ENCODE measurements around the gene SCUBE1. TPM values are rescaled to one million over a fixed set of nuclear protein-coding genes. Genes with fewer than 3 reads are reported as not detected.

Gene SCUBE1
- total and polyA plus RNA-seq, 5 donors = 0.03 to 1.3 (median 0.33) TPM; not detected in 1

- 48% methylated on average over 7 of the region's 7 CpGs for WGBS
- intact Hi-C loops (cut with DNase I) = loop anchor here in 1 of 4 donors (10.0 kb wide), 1 partner anchor 67 kb away; no protein-coding TSS in a partner anchor
- Histone ChIP-seq H3K9me3 (ENCODE audit: control insufficient read depth, low read length) (no peaks in the 10 kb centered on the region), H3K4me1 (ENCODE audit: control insufficient read depth, insufficient read depth, low read length) (no peaks in the 10 kb centered on the region), H3K27me3 (ENCODE audit: control insufficient read depth, insufficient read depth) (no peaks in the 10 kb centered on the region), H3K4me3 (ENCODE audit: low read length) (no peak overlapping the region), H3K27ac (ENCODE audit: low read length) (no peak overlapping the region)
- DNase-seq (no peak), ATAC-seq (no peak)
These were observed 1.6 kb downstream of the SCUBE1 start for GRCh38 chr22:43341565-43341964.

- no peaks in the 10 kb centered on the region for H3K4me1 ChIP-seq (ENCODE audit: control insufficient read depth, insufficient read depth, low read length)
- 71% methylated on average over 15 of the region's 15 CpGs for WGBS
- intact Hi-C loops (cut with DNase I) = no loop called here
These were observed 4.3 kb downstream of the SCUBE1 start for GRCh38 chr22:43338766-43339345.

GRCh38 chr22:43337946-43338345, 5.2 kb downstream of the SCUBE1 start:
- DNase-seq (no peak), ATAC-seq (no peak)
- intact Hi-C loops (cut with DNase I) = no loop called here
- no peaks in the 10 kb centered on the region for H3K27me3 ChIP-seq (ENCODE audit: control insufficient read depth, insufficient read depth)
- H3K9me3 ChIP-seq (ENCODE audit: control insufficient read depth, low read length) = no peaks in the 10 kb centered on the region
- no peak overlapping the region for H3K27ac ChIP-seq (ENCODE audit: low read length)
- no peak overlapping the region for H3K4me3 ChIP-seq (ENCODE audit: low read length)
- H3K4me1 ChIP-seq (ENCODE audit: control insufficient read depth, insufficient read depth, low read length) = no peaks in the 10 kb centered on the region
- 68% methylated on average over 3 of the region's 3 CpGs for WGBS

More at GRCh38 chr22:43338766-43339345, 4.3 kb downstream of the SCUBE1 start:
- no peak overlapping the region for H3K27ac ChIP-seq (ENCODE audit: low read length)
- no peak for DNase-seq
- H3K9me3 ChIP-seq (ENCODE audit: control insufficient read depth, low read length) = no peaks in the 10 kb centered on the region
- ATAC-seq = no peak
- H3K27me3 ChIP-seq (ENCODE audit: control insufficient read depth, insufficient read depth) = no peaks in the 10 kb centered on the region
- no peak overlapping the region for H3K4me3 ChIP-seq (ENCODE audit: low read length)

- Histone ChIP-seq H3K4me1 (ENCODE audit: control insufficient read depth, insufficient read depth, low read length) (no peaks in the 10 kb centered on the region), H3K9me3 (ENCODE audit: control insufficient read depth, low read length) (no peaks in the 10 kb centered on the region), H3K27ac (ENCODE audit: low read length) (no peak overlapping the region), H3K4me3 (ENCODE audit: low read length) (no peak overlapping the region), H3K27me3 (ENCODE audit: control insufficient read depth, insufficient read depth) (no peaks in the 10 kb centered on the region)
- WGBS = 79% methylated on average over 11 of the region's 11 CpGs
- ATAC-seq (no peak), DNase-seq (no peak)
- intact Hi-C loops (cut with DNase I) = no loop called here
These were observed 5.8 kb downstream of the SCUBE1 start for GRCh38 chr22:43337385-43337784.

GRCh38 chr22:43334378-43334777, 8.8 kb downstream of the SCUBE1 start:
- H3K9me3 ChIP-seq (ENCODE audit: control insufficient read depth, low read length) = no peaks in the 10 kb centered on the region
- intact Hi-C loops (cut with DNase I) = no loop called here
- no peaks in the 10 kb centered on the region for H3K4me1 ChIP-seq (ENCODE audit: control insufficient read depth, insufficient read depth, low read length)
- no peak overlapping the region for H3K27ac ChIP-seq (ENCODE audit: low read length)
- no peaks in the 10 kb centered on the region for H3K27me3 ChIP-seq (ENCODE audit: control insufficient read depth, insufficient read depth)
- 88% methylated on average over 4 of the region's 4 CpGs for WGBS
- DNase-seq (no peak), ATAC-seq (no peak)
- no peak overlapping the region for H3K4me3 ChIP-seq (ENCODE audit: low read length)

GRCh38 chr22:43333978-43334377, 9.2 kb downstream of the SCUBE1 start:
- no peak overlapping the region for H3K27ac ChIP-seq (ENCODE audit: low read length)
- H3K27me3 ChIP-seq (ENCODE audit: control insufficient read depth, insufficient read depth) = no peaks in the 10 kb centered on the region
- ATAC-seq = no peak
- intact Hi-C loops (cut with DNase I) = no loop called here
- WGBS = 88% methylated on average over 2 of the region's 2 CpGs
- no peak for DNase-seq
- no peak overlapping the region for H3K4me3 ChIP-seq (ENCODE audit: low read length)
- no peaks in the 10 kb centered on the region for H3K9me3 ChIP-seq (ENCODE audit: control insufficient read depth, low read length)
- no peaks in the 10 kb centered on the region for H3K4me1 ChIP-seq (ENCODE audit: control insufficient read depth, insufficient read depth, low read length)

- no peaks in the 10 kb centered on the region for H3K27me3 ChIP-seq (ENCODE audit: control insufficient read depth, insufficient read depth)
- DNase-seq (no peak), ATAC-seq (no peak)
- H3K4me3 ChIP-seq (ENCODE audit: low read length) = no peak overlapping the region
- 76% methylated on average over 5 of the region's 5 CpGs for WGBS
- no peaks in the 10 kb centered on the region for H3K9me3 ChIP-seq (ENCODE audit: control insufficient read depth, low read length)
- H3K4me1 ChIP-seq (ENCODE audit: control insufficient read depth, insufficient read depth, low read length) = no peaks in the 10 kb centered on the region
- H3K27ac ChIP-seq (ENCODE audit: low read length) = no peak overlapping the region
- intact Hi-C loops (cut with DNase I) = no loop called here
These were observed 10.0 kb downstream of the SCUBE1 start for GRCh38 chr22:43333156-43333555.

GRCh38 chr22:43331698-43332097, 11.5 kb downstream of the SCUBE1 start:
- 89% methylated on average over 9 of the region's 9 CpGs for WGBS
- no peak overlapping the region for H3K27ac ChIP-seq (ENCODE audit: low read length)
- intact Hi-C loops (cut with DNase I) = no loop called here
- no peak for ATAC-seq
- no peaks in the 10 kb centered on the region for H3K27me3 ChIP-seq (ENCODE audit: control insufficient read depth, insufficient read depth)
- no peaks in the 10 kb centered on the region for H3K9me3 ChIP-seq (ENCODE audit: control insufficient read depth, low read length)
- no peaks in the 10 kb centered on the region for H3K4me1 ChIP-seq (ENCODE audit: control insufficient read depth, insufficient read depth, low read length)
- no peak for DNase-seq
- no peak overlapping the region for H3K4me3 ChIP-seq (ENCODE audit: low read length)

- WGBS = 60% methylated on average over 3 of the region's 3 CpGs
- ATAC-seq (no peak), DNase-seq (no peak)
These were observed 12.1 kb downstream of the SCUBE1 start for GRCh38 chr22:43331069-43331451.

GRCh38 chr22:43330178-43331068, 12.7 kb downstream of the SCUBE1 start:
- no peaks in the 10 kb centered on the region for H3K4me1 ChIP-seq (ENCODE audit: control insufficient read depth, insufficient read depth, low read length)
- no peak overlapping the region for H3K27ac ChIP-seq (ENCODE audit: low read length)
- no peaks in the 10 kb centered on the region for H3K9me3 ChIP-seq (ENCODE audit: control insufficient read depth, low read length)
- ATAC-seq = no peak
- WGBS = 78% methylated on average over 7 of the region's 7 CpGs
- intact Hi-C loops (cut with DNase I) = no loop called here
- no peak for DNase-seq
- H3K4me3 ChIP-seq (ENCODE audit: low read length) = no peak overlapping the region
- no peaks in the 10 kb centered on the region for H3K27me3 ChIP-seq (ENCODE audit: control insufficient read depth, insufficient read depth)

More at GRCh38 chr22:43331069-43331451, 12.1 kb downstream of the SCUBE1 start:
- no peak overlapping the region for H3K27ac ChIP-seq (ENCODE audit: low read length)
- no peaks in the 10 kb centered on the region for H3K4me1 ChIP-seq (ENCODE audit: control insufficient read depth, insufficient read depth, low read length)
- H3K27me3 ChIP-seq (ENCODE audit: control insufficient read depth, insufficient read depth) = no peaks in the 10 kb centered on the region
- intact Hi-C loops (cut with DNase I) = no loop called here
- no peaks in the 10 kb centered on the region for H3K9me3 ChIP-seq (ENCODE audit: control insufficient read depth, low read length)
- H3K4me3 ChIP-seq (ENCODE audit: low read length) = no peak overlapping the region

- H3K27ac ChIP-seq (ENCODE audit: low read length) = no peak overlapping the region
- no peaks in the 10 kb centered on the region for H3K27me3 ChIP-seq (ENCODE audit: control insufficient read depth, insufficient read depth)
- no peaks in the 10 kb centered on the region for H3K4me1 ChIP-seq (ENCODE audit: control insufficient read depth, insufficient read depth, low read length)
- H3K4me3 ChIP-seq (ENCODE audit: low read length) = no peak overlapping the region
- intact Hi-C loops (cut with DNase I) = no loop called here
- H3K9me3 ChIP-seq (ENCODE audit: control insufficient read depth, low read length) = no peaks in the 10 kb centered on the region
- WGBS = 84% methylated on average over 7 of the region's 7 CpGs
- ATAC-seq = no peak
- DNase-seq = no peak
These were observed 14.1 kb downstream of the SCUBE1 start for GRCh38 chr22:43329061-43329460.

Data from right cardiac atrium (tissue), 5 donors.